ENCODE data around the gene BCKDK. TPM values are rescaled to one million over a fixed set of nuclear protein-coding genes. Genes with fewer than 3 reads are reported as not detected.

Gene BCKDK
- total and polyA plus RNA-seq, 2 of the 13 experiments (the other 11 are each of a cell fraction or from before 2014, with no cell fraction given), result 24.9 to 42.6 TPM

DNA sequence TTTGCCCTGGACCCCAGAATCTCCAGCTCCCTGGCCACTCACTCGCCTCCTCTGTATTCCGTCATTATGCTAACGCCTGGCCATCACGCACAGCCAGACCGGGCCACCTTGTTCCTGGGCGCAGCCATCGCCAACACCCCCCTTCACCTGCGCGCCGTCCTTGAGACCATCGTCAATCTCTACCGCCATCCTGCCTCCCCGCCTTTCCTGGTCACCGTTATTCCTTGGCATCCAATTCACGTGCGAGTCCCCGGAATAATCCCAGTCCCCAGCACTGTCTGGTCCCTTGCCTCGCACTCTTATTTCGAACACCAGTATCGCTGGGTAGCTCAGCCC is 14.1 kb upstream of the BCKDK start (continued):
- TF ChIP-seq GATAD1 (CRISPR knock-in tag; IDR thresholded peaks at IDR 0.05) (no peak), ZSCAN21 (CRISPR knock-in tag; IDR thresholded peaks at IDR 0.05; ENCODE audit: borderline replicate concordance) (no peak; the same call in 1 of the 2 replicates), SOX13 (IDR thresholded peaks at IDR 0.05) (no peak), SOX13 (CRISPR knock-in tag; conservative IDR thresholded peaks at IDR 0.05 in 1 of 2, IDR thresholded peaks at IDR 0.05 in 1 of 2) (no peak), ZNF326 (CRISPR knock-in tag; IDR thresholded peaks at IDR 0.05; ENCODE audit: borderline replicate concordance) (no peak), ZFP36L2 (CRISPR knock-in tag; IDR thresholded peaks at IDR 0.05) (no peak), IKZF4 (CRISPR knock-in tag; IDR thresholded peaks at IDR 0.05; ENCODE audit: borderline replicate concordance, low read depth, not compliant biosample characterization) (no peak), MLLT10 (CRISPR knock-in tag; IDR thresholded peaks at IDR 0.05) (no peak), ZNF547 (CRISPR knock-in tag; IDR thresholded peaks at IDR 0.05) (no peak), KDM4B (CRISPR knock-in tag; IDR thresholded peaks at IDR 0.05) (no peak), FOXP1 (IDR thresholded peaks at IDR 0.05) (no peak), FOXP1 (CRISPR knock-in tag; IDR thresholded peaks at IDR 0.05) (no peak), REXO4 (CRISPR knock-in tag; IDR thresholded peaks at IDR 0.05; ENCODE audit: borderline replicate concordance) (0 out of 2 replicates have a peak, but pooled peaks have one; percentile 65), ZNF850 (CRISPR knock-in tag; conservative IDR thresholded peaks at IDR 0.05) (0 out of 2 replicates have a peak, but pooled peaks have one; percentile 10), STAG1 (CRISPR knock-in tag; IDR thresholded peaks at IDR 0.05) (no peak), ZNF260 (CRISPR knock-in tag; IDR thresholded peaks at IDR 0.05; ENCODE audit: borderline replicate concordance, low read depth) (no peak), ZNF674 (CRISPR knock-in tag; IDR thresholded peaks at IDR 0.05; ENCODE audit: low read depth) (no peak), SSRP1 (CRISPR knock-in tag; IDR thresholded peaks at IDR 0.05) (no peak), ZNF101 (CRISPR knock-in tag; IDR thresholded peaks at IDR 0.05; ENCODE audit: borderline replicate concordance, low read depth) (peak; percentile 55; the same call in 1 of the 2 replicates)
- TF ChIP-seq, protein P1, sequence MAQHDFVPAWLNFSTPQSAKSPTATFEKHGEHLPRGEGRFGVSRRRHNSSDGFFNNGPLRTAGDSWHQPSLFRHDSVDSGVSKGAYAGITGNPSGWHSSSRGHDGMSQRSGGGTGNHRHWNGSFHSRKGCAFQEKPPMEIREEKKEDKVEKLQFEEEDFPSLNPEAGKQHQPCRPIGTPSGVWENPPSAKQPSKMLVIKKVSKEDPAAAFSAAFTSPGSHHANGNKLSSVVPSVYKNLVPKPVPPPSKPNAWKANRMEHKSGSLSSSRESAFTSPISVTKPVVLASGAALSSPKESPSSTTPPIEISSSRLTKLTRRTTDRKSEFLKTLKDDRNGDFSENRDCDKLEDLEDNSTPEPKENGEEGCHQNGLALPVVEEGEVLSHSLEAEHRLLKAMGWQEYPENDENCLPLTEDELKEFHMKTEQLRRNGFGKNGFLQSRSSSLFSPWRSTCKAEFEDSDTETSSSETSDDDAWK (CRISPR knock-in tag; IDR thresholded peaks at IDR 0.05), result no peak
- TF ChIP-seq, protein P2, sequence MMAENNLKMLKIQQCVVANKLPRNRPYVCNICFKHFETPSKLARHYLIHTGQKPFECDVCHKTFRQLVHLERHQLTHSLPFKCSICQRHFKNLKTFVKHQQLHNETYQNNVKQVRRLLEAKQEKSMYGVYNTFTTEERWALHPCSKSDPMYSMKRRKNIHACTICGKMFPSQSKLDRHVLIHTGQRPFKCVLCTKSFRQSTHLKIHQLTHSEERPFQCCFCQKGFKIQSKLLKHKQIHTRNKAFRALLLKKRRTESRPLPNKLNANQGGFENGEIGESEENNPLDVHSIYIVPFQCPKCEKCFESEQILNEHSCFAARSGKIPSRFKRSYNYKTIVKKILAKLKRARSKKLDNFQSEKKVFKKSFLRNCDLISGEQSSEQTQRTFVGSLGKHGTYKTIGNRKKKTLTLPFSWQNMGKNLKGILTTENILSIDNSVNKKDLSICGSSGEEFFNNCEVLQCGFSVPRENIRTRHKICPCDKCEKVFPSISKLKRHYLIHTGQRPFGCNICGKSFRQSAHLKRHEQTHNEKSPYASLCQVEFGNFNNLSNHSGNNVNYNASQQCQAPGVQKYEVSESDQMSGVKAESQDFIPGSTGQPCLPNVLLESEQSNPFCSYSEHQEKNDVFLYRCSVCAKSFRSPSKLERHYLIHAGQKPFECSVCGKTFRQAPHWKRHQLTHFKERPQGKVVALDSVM (CRISPR knock-in tag; IDR thresholded peaks at IDR 0.05), result no peak
- TF ChIP-seq, protein P3, sequence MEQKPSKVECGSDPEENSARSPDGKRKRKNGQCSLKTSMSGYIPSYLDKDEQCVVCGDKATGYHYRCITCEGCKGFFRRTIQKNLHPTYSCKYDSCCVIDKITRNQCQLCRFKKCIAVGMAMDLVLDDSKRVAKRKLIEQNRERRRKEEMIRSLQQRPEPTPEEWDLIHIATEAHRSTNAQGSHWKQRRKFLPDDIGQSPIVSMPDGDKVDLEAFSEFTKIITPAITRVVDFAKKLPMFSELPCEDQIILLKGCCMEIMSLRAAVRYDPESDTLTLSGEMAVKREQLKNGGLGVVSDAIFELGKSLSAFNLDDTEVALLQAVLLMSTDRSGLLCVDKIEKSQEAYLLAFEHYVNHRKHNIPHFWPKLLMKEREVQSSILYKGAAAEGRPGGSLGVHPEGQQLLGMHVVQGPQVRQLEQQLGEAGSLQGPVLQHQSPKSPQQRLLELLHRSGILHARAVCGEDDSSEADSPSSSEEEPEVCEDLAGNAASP (CRISPR knock-in tag; IDR thresholded peaks at IDR 0.05; ENCODE audit: borderline replicate concordance), result no peak
- TF ChIP-seq, protein P4, sequence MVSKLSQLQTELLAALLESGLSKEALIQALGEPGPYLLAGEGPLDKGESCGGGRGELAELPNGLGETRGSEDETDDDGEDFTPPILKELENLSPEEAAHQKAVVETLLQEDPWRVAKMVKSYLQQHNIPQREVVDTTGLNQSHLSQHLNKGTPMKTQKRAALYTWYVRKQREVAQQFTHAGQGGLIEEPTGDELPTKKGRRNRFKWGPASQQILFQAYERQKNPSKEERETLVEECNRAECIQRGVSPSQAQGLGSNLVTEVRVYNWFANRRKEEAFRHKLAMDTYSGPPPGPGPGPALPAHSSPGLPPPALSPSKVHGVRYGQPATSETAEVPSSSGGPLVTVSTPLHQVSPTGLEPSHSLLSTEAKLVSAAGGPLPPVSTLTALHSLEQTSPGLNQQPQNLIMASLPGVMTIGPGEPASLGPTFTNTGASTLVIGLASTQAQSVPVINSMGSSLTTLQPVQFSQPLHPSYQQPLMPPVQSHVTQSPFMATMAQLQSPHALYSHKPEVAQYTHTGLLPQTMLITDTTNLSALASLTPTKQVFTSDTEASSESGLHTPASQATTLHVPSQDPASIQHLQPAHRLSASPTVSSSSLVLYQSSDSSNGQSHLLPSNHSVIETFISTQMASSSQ (IDR thresholded peaks at IDR 0.05; ENCODE audit: low read depth), result no peak
- TF ChIP-seq, protein P4 (CRISPR knock-in tag; IDR thresholded peaks at IDR 0.05; ENCODE audit: borderline replicate concordance), result no peak
